Measurements from ENCODE around the gene OSBPL6. TPM values are rescaled to one million over a fixed set of nuclear protein-coding genes. Genes with fewer than 3 reads are reported as not detected.
"Not testable (repeated sequence)": the region's sequence is repeated elsewhere in the genome, so short reads cannot be mapped to it uniquely, and the experiment has no call there.

Gene OSBPL6
- 7.9 TPM for polyA plus RNA-seq (2013, experiment 1 of 2; ENCODE audit: insufficient read length)
- 9.3 TPM for polyA plus RNA-seq (2013, experiment 2 of 2; ENCODE audit: insufficient read length)

GRCh38 chr2:178193823-178194599 lies at the start of gene OSBPL6:
OSBPL6 (plus strand) TSS chr2:178194512; CDS start chr2:178306185, 111,673 bp downstream.
- DNase-seq, result peak; percentile 85

DNA sequence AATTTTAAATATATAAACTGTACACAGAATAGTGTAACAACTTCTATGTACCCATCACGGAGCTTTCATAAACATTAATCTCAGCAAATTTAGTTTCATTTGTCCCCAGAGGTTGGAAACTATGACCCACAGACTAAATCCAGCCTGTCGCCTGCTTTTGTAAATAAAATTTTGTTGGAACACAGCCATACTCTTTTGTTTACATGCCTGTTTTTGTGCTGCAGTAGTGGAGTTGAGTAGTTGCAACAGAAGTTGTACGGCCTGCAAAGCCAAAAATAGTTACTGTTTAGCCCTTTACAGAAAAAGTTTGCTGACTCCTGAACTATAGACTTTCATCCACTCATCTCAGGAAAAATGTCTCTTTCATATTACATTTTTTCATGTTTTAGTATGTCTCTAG lies 42.3 kb upstream of the OSBPL6 start:
- DNase-seq, result no peak

DNA sequence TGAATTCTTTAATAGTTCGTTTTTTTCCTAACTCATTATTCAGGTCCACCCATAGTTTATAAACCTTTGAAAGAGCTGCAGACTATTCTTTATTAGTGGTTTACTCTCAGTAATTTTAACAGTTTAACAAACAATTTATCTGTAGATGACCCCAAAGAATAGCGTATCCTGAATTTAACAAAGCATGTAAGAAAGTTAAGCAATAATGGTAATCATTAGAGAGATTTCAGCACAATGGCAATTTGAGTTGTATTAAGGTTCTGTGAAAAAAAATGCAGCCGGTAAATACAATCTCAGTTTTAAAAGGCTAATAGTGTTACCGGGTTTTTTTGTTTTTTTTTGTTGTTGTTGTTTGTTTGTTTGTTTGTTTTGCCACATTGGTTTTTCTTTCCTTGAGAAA lies 41.8 kb upstream of the OSBPL6 start:
- DNase-seq, result no peak

- DNase-seq, result no peak
Measured at GRCh38 chr2:178152977-178153376, 41.3 kb upstream of the OSBPL6 start.

- not testable (repeated sequence) for DNase-seq
Measured at GRCh38 chr2:178153878-178154277, 40.4 kb upstream of the OSBPL6 start.

DNA sequence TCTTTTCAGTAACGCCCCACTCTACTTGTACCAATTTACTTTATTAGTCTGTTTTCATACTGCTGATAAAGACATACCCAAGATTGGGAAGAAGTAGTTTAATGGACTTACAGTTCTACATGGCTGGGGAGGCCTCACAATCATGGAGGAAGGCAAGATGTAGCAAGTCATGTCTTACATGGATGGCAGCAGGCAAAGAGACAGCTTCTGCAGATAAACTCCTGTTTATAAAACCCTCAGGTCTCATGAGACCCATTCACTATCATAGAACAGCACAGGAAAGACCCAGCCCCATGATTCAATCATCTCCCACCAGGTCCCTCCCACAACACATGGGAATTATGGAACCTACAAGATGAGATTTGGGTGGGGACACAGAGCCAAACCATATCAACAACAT lies 38.8 kb upstream of the OSBPL6 start:
- no peak for DNase-seq

GRCh38 chr2:178157574-178157973 lies 36.7 kb upstream of the OSBPL6 start:
- no peak for DNase-seq

GRCh38 chr2:178159966-178160365 lies 34.3 kb upstream of the OSBPL6 start:
- DNase-seq, result no peak

GRCh38 chr2:178160601-178161000 lies 33.7 kb upstream of the OSBPL6 start:
- no peak for DNase-seq

DNA sequence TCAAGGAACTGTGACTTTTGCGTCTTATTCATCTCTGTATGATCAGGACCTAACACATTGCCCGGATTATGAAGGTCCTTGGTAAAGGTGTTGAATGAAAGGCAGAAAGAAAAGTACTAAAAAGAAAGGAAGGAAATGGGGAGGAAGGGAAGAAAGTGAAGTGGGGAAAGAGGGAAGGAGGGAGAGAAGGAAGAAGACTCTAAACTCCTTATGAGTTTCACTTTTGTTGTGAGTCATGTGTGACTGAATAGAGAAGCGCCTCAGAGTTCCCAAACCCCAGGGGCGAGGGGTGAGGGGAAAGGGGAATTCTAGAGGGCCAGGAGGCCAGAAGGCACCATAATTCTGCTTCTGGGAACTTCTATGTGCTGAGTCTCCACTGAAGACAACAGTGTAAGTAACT lies 30.9 kb upstream of the OSBPL6 start:
- no peak for DNase-seq

GRCh38 chr2:178163911-178164310 lies 30.4 kb upstream of the OSBPL6 start:
- no peak for DNase-seq

DNA sequence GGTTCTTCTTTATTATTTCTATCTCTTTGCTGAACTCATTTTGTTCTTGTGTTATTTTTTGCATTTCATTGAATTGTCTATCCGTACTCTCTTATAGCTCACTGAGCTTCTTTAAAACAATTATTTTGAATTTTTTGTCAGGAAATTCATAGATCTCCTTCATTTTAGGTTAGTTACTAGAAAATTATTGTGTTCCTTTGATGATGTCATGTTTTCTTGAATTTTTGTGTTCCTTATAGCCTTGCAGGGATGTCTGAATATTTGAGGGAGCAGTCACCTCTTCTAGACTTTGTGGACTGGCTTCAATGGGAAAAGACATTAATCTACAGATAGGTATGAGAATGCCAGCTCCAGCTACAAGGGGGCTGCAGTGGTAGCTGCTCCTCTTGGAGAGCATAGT lies 20.7 kb upstream of the OSBPL6 start:
- DNase-seq, result peak; percentile 27

- peak; percentile 34 for DNase-seq
Measured at GRCh38 chr2:178177066-178177679, 17.1 kb upstream of the OSBPL6 start.

- DNase-seq, result not testable (repeated sequence)
Measured at GRCh38 chr2:178180648-178181047, 13.7 kb upstream of the OSBPL6 start.

- DNase-seq, result no peak
Measured at GRCh38 chr2:178187861-178188260, 6.5 kb upstream of the OSBPL6 start.

- DNase-seq, result no peak
Measured at GRCh38 chr2:178188466-178188865, 5.8 kb upstream of the OSBPL6 start.

DNA sequence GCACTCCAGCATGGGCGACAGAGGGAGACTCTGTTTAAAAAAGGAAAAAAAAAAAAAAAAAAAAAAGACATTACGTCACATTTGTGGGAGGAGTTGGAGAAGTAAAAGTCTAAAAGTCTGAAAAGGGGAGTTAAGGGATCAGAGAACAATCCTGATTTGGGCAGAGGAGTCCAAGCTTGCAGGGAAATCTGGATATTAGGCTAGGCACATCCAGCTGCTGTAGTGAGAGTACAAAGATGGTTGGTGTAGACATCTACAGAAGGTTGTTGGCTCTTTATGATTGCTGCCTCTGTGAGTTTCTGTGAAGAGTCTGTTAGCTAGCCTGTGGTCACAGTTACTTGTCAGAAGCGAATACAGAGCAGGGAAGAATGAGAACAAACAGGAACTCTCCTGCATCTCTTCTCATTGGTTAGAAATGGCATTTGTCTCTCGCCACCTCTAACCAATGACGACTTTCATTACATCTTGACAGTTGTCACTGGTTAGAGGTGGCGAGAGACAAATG lies 3.3 kb upstream of the OSBPL6 start:
- peak; percentile 16 for DNase-seq

- no peak for DNase-seq
Measured at GRCh38 chr2:178191511-178191910, 2.8 kb upstream of the OSBPL6 start.

- no peak for DNase-seq
Measured at GRCh38 chr2:178193496-178193822, 853 bp upstream of the OSBPL6 start.

GRCh38 chr2:178194600-178195389 lies 483 bp downstream of the OSBPL6 start:
- peak; percentile 67 for DNase-seq

GRCh38 chr2:178195390-178196166 lies 1.3 kb downstream of the OSBPL6 start:
- no peak for DNase-seq

- DNase-seq, result no peak
Measured at GRCh38 chr2:178197791-178198190, 3.5 kb downstream of the OSBPL6 start.

Measured in fibroblast of skin of back (primary cell).